ENCODE data around the gene ZNF813. TPM values are rescaled to one million over a fixed set of nuclear protein-coding genes. Genes with fewer than 3 reads are reported as not detected.

ZNF813 gene
- total RNA-seq, 1 experiment from 2014 or later: not detected

GRCh38 chr19:53520547-53521372 is 53.2 kb downstream of the ZNF813 start:
- Histone ChIP-seq H3K4me2 (ENCODE audit: low read length) (no peak overlapping the region), H3K9ac (ENCODE audit: low read length) (no peak overlapping the region), H2AFZ (ENCODE audit: low read depth, low read length, poor library complexity, severe bottlenecking) (no peak overlapping the region), H3K27me3 (ENCODE audit: insufficient read depth, low read length) (no peaks in the 10 kb centered on the region), H3K4me3 (replicated peaks in 1 of 2; ENCODE audit: low read depth in 1 of 2, low read length in 2 of 2) (no peak overlapping the region), H3K4me1 (ENCODE audit: control insufficient read depth in 1 of 2, insufficient read depth in 2 of 2, low read length in 2 of 2) (no peaks in the 10 kb centered on the region), H3K79me2 (ENCODE audit: insufficient read depth, low read length) (no peaks in the 10 kb centered on the region), H3K36me3 (ENCODE audit: control insufficient read depth in 1 of 2, insufficient read depth in 2 of 2, low read length in 2 of 2) (no peaks in the 10 kb centered on the region), H3K9me3 (ENCODE audit: control insufficient read depth in 1 of 2, insufficient read depth in 1 of 2, low read depth in 1 of 2, low read length in 2 of 2) (peaks cover 3 to 10% of the 10 kb centered on the region in 2 experiments; a peak in 2 of 4 replicates), H3K27ac (ENCODE audit: low read depth, low read length) (no peak overlapping the region), H3K9me2 (ENCODE audit: insufficient read depth) (no peaks in the 10 kb centered on the region), H4K20me1 (ENCODE audit: insufficient read depth) (no peaks in the 10 kb centered on the region)
- ATAC-seq (no peak), DNase-seq (ENCODE audit: low read depth, low spot score) (no peak)
- no peak for TF ChIP-seq ZNF274 (IDR thresholded peaks at IDR 0.05; ENCODE audit: low read depth, low read length)
- TF ChIP-seq SRF (IDR thresholded peaks at IDR 0.05; ENCODE audit: low read depth): no peak
- TF ChIP-seq RAD21 (IDR thresholded peaks at IDR 0.05; ENCODE audit: low read depth): no peak
- TF ChIP-seq ELF1 (IDR thresholded peaks at IDR 0.05; ENCODE audit: borderline replicate concordance, low read depth): no peak
- TF ChIP-seq, protein P1, sequence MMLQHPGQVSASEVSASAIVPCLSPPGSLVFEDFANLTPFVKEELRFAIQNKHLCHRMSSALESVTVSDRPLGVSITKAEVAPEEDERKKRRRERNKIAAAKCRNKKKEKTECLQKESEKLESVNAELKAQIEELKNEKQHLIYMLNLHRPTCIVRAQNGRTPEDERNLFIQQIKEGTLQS (IDR thresholded peaks at IDR 0.05): no peak
- TF ChIP-seq CBX3 (IDR thresholded peaks at IDR 0.05; ENCODE audit: low read depth): no peak
- TF ChIP-seq JUND (IDR thresholded peaks at IDR 0.05): no peak
- no peak for TF ChIP-seq EZH2 (IDR thresholded peaks at IDR 0.05)
- TF ChIP-seq, protein P2, sequence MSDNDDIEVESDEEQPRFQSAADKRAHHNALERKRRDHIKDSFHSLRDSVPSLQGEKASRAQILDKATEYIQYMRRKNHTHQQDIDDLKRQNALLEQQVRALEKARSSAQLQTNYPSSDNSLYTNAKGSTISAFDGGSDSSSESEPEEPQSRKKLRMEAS (IDR thresholded peaks at IDR 0.05): no peak
- TF ChIP-seq SP1 (IDR thresholded peaks at IDR 0.05; ENCODE audit: low read depth): no peak
- ChIA-PET POLR2A (no interaction called here), CTCF (no interaction called here), RAD21 (ENCODE audit: low non-redundant PET in 1 of 2, low total read pairs in 2 of 2, uncharacterized antibody in 2 of 2, unreplicated experiment in 2 of 2) (no interaction called here)
- BruUV-seq (replicated peaks): no TSS peak
- intact Hi-C loops (cut with micrococcal nuclease): no loop called here
